Fibroblast of mammary gland (primary cell): ENCODE measurements around the gene ANKRD60.

Experiments
- DNase-seq: peaks from one replicate; pipeline ENCODE4 v3.0.0-alpha.2; 2010; ENCODE audit warnings: low read depth
- H3K4me3 ChIP-seq: 2 replicates; pipeline ENCODE4 v1.5.1; 2011; ENCODE audit warnings: low read depth, mild to moderate bottlenecking, low read length, moderate library complexity; ENCODE audit not compliant: control insufficient read depth
- TF ChIP-seq, protein P1 (sequence below): conservative IDR thresholded peaks from 2 replicates; pipeline ENCODE4 v1.5.1; 2011; ENCODE audit warnings: low read depth, low read length, inconsistent platforms; ENCODE audit not compliant: control insufficient read depth, insufficient read depth

The ANKRD60 gene

DNA sequence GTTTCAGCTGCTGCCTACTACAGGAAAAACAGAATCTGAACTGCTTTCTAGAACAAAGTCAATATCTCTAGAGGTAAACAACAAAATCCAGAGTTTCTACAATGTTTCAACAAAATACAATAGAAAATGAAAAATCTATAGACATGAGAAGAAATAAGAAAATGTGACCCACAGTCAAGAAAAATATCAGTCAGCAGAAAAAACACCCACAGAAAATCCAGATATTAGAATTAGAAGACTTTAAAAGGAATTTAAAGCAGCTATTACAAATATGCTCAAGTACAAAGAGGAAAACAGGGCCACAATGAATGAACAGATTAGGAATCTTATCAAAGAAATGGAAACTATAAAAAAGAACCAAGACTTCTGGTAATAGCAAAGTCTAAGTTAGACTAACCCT, 26.4 kb upstream of the ANKRD60 start:
- no peak for DNase-seq
- H3K4me3 ChIP-seq = no peak overlapping the region
- TF ChIP-seq, protein P1, sequence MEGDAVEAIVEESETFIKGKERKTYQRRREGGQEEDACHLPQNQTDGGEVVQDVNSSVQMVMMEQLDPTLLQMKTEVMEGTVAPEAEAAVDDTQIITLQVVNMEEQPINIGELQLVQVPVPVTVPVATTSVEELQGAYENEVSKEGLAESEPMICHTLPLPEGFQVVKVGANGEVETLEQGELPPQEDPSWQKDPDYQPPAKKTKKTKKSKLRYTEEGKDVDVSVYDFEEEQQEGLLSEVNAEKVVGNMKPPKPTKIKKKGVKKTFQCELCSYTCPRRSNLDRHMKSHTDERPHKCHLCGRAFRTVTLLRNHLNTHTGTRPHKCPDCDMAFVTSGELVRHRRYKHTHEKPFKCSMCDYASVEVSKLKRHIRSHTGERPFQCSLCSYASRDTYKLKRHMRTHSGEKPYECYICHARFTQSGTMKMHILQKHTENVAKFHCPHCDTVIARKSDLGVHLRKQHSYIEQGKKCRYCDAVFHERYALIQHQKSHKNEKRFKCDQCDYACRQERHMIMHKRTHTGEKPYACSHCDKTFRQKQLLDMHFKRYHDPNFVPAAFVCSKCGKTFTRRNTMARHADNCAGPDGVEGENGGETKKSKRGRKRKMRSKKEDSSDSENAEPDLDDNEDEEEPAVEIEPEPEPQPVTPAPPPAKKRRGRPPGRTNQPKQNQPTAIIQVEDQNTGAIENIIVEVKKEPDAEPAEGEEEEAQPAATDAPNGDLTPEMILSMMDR = no peak

DNA sequence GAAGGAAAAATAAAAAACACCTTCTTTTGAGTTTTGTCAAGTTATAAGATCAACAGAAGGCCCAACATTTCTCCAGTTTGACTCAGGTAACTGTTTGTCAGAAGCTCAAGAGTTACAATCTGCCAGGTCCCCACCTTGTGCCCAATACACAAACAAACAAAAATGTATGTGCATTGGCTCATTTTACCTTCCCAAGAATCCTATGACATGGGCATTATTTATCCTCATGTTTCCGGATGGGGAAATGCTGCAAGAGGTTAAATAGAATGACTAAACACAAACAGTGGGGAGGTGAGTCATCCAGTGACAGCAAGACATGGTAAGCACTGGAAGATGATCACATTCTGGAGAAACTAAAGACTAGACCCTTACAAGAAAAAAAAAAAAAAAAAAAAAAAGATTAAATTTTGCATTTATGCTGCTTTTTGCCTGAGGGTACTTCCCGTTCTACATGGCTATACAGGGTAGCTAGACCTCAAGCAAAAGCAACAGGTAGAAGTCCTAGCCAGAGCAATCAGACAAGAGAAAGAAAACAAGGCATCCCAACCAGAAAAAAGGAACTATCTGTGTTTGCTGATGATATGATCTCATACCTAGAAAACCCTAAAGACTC, 23.6 kb upstream of the ANKRD60 start:
- TF ChIP-seq, protein P1 = no peak
- no peak overlapping the region for H3K4me3 ChIP-seq
- DNase-seq = peak; percentile 95

DNA sequence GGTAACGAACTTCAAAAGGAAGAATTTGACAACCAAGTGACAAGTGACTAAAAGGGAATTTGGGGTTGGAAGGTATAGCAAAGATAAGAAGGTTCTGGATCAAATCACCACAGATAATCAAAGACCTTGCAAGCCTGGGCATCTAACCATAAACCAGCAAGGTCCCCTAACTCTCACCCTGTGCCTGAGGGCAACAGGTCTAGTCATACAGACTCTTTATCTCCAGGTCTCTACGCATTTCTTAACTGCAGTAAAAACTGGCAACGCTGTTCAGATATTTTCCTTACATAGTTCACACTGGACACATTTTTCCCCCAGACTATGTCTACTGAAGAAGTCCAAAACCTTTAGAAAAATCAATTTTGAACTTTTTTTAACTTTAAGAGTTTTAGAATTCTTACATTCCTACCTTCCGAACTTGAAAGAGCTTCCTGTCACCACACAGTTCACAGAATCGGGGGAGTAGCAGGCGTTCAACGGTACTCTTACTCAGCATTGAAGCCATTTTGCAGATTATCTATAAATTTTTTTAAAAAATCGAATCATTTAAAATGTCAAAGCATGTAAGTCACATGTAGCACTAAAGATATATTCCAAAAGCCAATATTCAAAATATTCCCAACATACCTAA, 23.0 kb upstream of the ANKRD60 start:
- no peak overlapping the region for H3K4me3 ChIP-seq
- TF ChIP-seq, protein P1 = no peak
- DNase-seq = no peak

DNA sequence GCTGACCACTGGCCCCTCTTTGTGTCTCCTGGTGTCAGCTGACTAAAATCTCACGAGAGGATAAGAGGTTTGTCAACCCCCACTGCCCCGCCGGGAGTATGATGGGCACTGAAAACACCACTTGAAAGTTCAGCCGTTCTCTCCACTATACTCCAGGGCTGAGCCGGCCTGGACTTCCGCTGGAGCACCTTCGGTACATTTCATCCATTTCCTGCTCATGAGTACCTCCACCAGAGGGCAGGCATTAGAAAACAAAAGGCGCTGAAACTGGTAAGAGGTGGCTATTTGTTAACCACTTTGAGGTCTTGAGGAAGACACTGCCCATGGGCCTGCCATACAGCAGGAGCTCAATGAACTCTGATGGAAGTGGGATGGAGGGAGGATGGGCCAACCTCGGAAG, 17.9 kb upstream of the ANKRD60 start:
- H3K4me3 ChIP-seq = no peak overlapping the region
- TF ChIP-seq, protein P1 = peak; percentile 33
- no peak for DNase-seq

DNA sequence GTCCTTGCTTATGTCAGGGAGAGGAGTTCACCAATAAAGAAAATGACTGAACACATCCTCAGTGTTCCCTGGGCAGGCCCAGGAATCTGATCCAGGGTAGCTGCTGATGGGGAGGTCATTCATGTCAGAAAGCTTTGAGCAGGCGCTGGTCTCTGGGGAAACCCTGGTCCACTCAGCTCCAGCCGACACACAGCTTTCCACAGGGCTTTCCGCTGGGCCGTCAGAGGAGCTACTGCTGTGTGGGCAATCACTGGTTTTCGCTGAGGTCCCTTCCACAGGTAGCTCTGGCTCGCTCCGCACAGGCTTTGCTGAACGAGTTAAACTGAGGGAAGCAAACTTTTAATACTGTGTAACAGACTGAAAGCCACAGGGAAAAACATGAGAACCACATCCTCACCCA, 17.5 kb upstream of the ANKRD60 start:
- DNase-seq = no peak
- no peak overlapping the region for H3K4me3 ChIP-seq
- TF ChIP-seq, protein P1 = no peak

DNA sequence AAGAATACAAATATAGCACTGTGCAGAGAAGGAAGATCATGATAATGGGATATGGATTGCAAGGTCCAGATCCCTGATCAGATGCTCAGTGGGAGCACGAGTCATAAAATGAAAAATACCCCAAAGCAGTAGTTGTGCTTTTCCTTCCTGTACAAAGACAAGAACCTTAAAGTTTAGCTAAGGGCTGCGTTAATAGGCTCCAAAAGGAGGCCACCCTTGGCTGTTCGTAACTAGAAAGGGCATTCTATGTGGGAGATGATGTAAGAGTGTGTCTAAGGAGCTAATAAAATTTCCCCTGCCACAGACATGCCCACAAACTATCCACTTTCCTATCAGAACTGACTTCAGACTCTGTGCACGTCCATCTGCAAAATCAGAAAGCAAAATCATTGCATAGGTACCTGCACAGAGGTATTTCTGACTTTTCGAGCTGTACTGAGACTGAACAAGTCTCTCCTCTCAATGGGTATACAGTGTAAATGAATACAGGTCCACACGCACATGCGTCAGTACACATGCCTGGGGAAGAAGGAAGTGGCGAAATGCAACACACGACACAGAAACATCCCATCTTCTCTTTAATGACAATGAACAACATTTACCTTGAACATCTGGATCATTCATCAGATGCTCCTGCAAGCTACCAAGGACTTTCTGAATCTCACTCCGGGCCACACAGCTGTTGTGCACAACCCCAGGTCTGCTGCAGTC, 16.9 kb upstream of the ANKRD60 start:
- TF ChIP-seq, protein P1 = no peak
- no peak for DNase-seq
- no peak overlapping the region for H3K4me3 ChIP-seq
